H1 (cell line): ENCODE data around the gene PVALB. TPM values are rescaled to one million over a fixed set of nuclear protein-coding genes. Genes with fewer than 3 reads are reported as not detected.
A peak's percentile ranks its signal among the peaks of the same experiment; 100 is the strongest.

Experiments used
- CTCF ChIA-PET: fragments of 300-600 bp; sonication (Branson Sonifier 250); formaldehyde crosslinking; loops from one replicate; lab custom pipeline; 2021; ENCODE audit not compliant: partially characterized antibody; lab: Charles Lee
- POLR2A ChIA-PET: fragments of 300-600 bp; sonication (Branson Sonifier 250); formaldehyde crosslinking; loops from one replicate; lab custom pipeline; 2021; ENCODE audit warnings: inconsistent platforms; ENCODE audit not compliant: partially characterized antibody; lab: Charles Lee
- DNase-seq, 2 experiments: peaks; one replicate each; pipeline versions ENCODE4 v3.0.0 to v3.0.0-alpha.2; 2010 to 2022; ENCODE audit warnings: low spot score in 2 of 2, low read depth in 1 of 2, mixed read lengths in 1 of 2
- FAIRE-seq: peaks from 2 replicates; lab custom pipeline; 2011; peaks lifted over from hg19 to GRCh38; lab: Jason Lieb, UNC
- H2AFZ ChIP-seq: 2 replicates; pipeline ENCODE4 v1.8.1; 2012; ENCODE audit warnings: low read length, inconsistent platforms
- H2AK5ac ChIP-seq: 2 replicates; pipeline ENCODE4 v1.6.1; 2013; ENCODE audit warnings: low read depth, low read length
- H2BK120ac ChIP-seq: replicated peaks from 2 replicates; pipeline ENCODE3; 2013; ENCODE audit warnings: low read depth, low read length, inconsistent platforms
- H2BK12ac ChIP-seq: 2 replicates; pipeline ENCODE4 v1.6.1; 2013; ENCODE audit warnings: low read depth, low read length
- H2BK15ac ChIP-seq: 2 replicates; pipeline ENCODE4 v1.6.1; 2013; ENCODE audit warnings: low read length
- H2BK20ac ChIP-seq: 2 replicates; pipeline ENCODE4 v1.6.1; 2013; ENCODE audit warnings: low read length
- H2BK5ac ChIP-seq: 2 replicates; pipeline ENCODE4 v1.6.1; 2013; ENCODE audit warnings: low read depth, low read length
- H3K14ac ChIP-seq: 2 replicates; pipeline ENCODE4 v1.6.1; 2013; ENCODE audit warnings: inconsistent platforms; ENCODE audit not compliant: insufficient read length
- H3K18ac ChIP-seq: 2 replicates; pipeline ENCODE4 v1.6.1; 2013; ENCODE audit warnings: low read length; ENCODE audit errors: extremely low read depth
- H3K23ac ChIP-seq: 2 replicates; pipeline ENCODE4 v1.6.1; 2013; ENCODE audit warnings: inconsistent platforms; ENCODE audit not compliant: insufficient read length
- H3K23me2 ChIP-seq: 2 replicates; pipeline ENCODE4 v1.6.1; 2013; ENCODE audit warnings: low read depth, low read length
- H3K27ac ChIP-seq: 2 replicates; pipeline ENCODE4 v1.6.1; 2011; ENCODE audit warnings: low read depth, low read length, inconsistent platforms
- H3K27me3 ChIP-seq, 4 experiments: replicated peaks in 1 of 4; 1 replicate in 1 of 4; 2 replicates in 3 of 4; pipeline versions ENCODE4 v1.6.1 to v1.8.1; 2011 to 2013; ENCODE audit warnings: low read length in 3 of 4, mild to moderate bottlenecking in 3 of 4, inconsistent platforms in 2 of 4, mixed read lengths in 2 of 4, moderate library complexity in 1 of 4; ENCODE audit not compliant: control insufficient read depth in 3 of 4, insufficient read depth in 3 of 4; ENCODE audit errors: extremely low read depth in 1 of 4
- H3K36me3 ChIP-seq, 4 experiments: 2 replicates each; pipeline versions ENCODE4 v1.6.1 to v1.8.1; 2011 to 2013; ENCODE audit warnings: mild to moderate bottlenecking in 4 of 4, low read length in 3 of 4, moderate library complexity in 2 of 4, control low read depth in 1 of 4, inconsistent platforms in 1 of 4; ENCODE audit not compliant: insufficient read depth in 4 of 4, control insufficient read depth in 2 of 4
- H3K4ac ChIP-seq: replicated peaks from 2 replicates; pipeline ENCODE3; 2013; ENCODE audit warnings: low read length, low read depth, mixed read lengths, inconsistent platforms; ENCODE audit not compliant: insufficient read length
- H3K4me1 ChIP-seq, 4 experiments: replicated peaks in 1 of 4; 1 replicate in 1 of 4; 2 replicates in 3 of 4; pipeline versions ENCODE4 v1.6.1 to v1.8.1; 2011 to 2013; ENCODE audit warnings: low read length in 3 of 4, inconsistent platforms in 2 of 4, mixed read lengths in 1 of 4; ENCODE audit not compliant: insufficient read depth in 4 of 4, control insufficient read depth in 3 of 4
- H3K4me2 ChIP-seq, 2 experiments: 2 replicates each; pipeline versions ENCODE4 v1.6.1 to v1.8.1; 2011 to 2013; ENCODE audit warnings: low read depth in 2 of 2, low read length in 2 of 2, control low read depth in 1 of 2, inconsistent platforms in 1 of 2, mild to moderate bottlenecking in 1 of 2; ENCODE audit not compliant: insufficient read depth in 1 of 2
- H3K4me3 ChIP-seq, 4 experiments: fragments of 200-600, 300-600 bp in 1 of 4; sonication (generic), shearing (Covaris generic), sonication (Bioruptor Twin) in 1 of 4; 2 replicates each; pipeline versions ENCODE4 v1.5.1 to v1.8.1; 2011 to 2016; ENCODE audit warnings: low read length in 4 of 4, low read depth in 3 of 4, control low read depth in 2 of 4, inconsistent platforms in 2 of 4, mild to moderate bottlenecking in 2 of 4, mixed read lengths in 1 of 4, moderate library complexity in 1 of 4; ENCODE audit not compliant: insufficient read depth in 2 of 4; ENCODE audit errors: extremely low read depth in 1 of 4
- H3K56ac ChIP-seq: replicated peaks from 2 replicates; pipeline ENCODE3; 2013; ENCODE audit warnings: low read depth, mild to moderate bottlenecking, mixed read lengths, low read length, inconsistent platforms; ENCODE audit not compliant: insufficient read length
- H3K79me1 ChIP-seq: 2 replicates; pipeline ENCODE4 v1.6.1; 2013; ENCODE audit warnings: low read depth, low read length, control low read depth
- H3K79me2 ChIP-seq, 2 experiments: 2 replicates each; pipeline versions ENCODE4 v1.6.1 to v1.8.1; 2012 to 2013; ENCODE audit warnings: low read length in 2 of 2, mild to moderate bottlenecking in 2 of 2, inconsistent platforms in 1 of 2; ENCODE audit not compliant: insufficient read depth in 2 of 2, control insufficient read depth in 1 of 2
- H3K9ac ChIP-seq, 4 experiments: replicated peaks in 1 of 4; 1 replicate in 1 of 4; 2 replicates in 3 of 4; pipeline versions ENCODE4 v1.6.1 to v1.8.1; 2011 to 2013; ENCODE audit warnings: low read depth in 3 of 4, low read length in 3 of 4, control low read depth in 2 of 4, mild to moderate bottlenecking in 2 of 4, moderate library complexity in 2 of 4, inconsistent platforms in 1 of 4; ENCODE audit errors: extremely low read depth in 1 of 4
- H3K9me3 ChIP-seq, 2 experiments: 2 replicates each; pipeline versions ENCODE4 v1.6.1 to v1.8.1; 2012 to 2013; ENCODE audit warnings: mild to moderate bottlenecking in 2 of 2, moderate library complexity in 2 of 2, control low read depth in 1 of 2, inconsistent platforms in 1 of 2, low read depth in 1 of 2, low read length in 1 of 2, mixed read lengths in 1 of 2; ENCODE audit not compliant: insufficient read depth in 2 of 2
- H4K20me1 ChIP-seq, 2 experiments: replicated peaks in 1 of 2; 2 replicates each; pipeline versions ENCODE3 to v1.8.1; 2011 to 2013; ENCODE audit warnings: inconsistent platforms in 2 of 2, low read length in 2 of 2, mild to moderate bottlenecking in 1 of 2; ENCODE audit not compliant: insufficient read depth in 2 of 2, control insufficient read depth in 1 of 2
- H4K5ac ChIP-seq: 2 replicates; pipeline ENCODE4 v1.6.1; 2013; ENCODE audit warnings: low read length, low read depth, mixed read lengths, inconsistent platforms; ENCODE audit not compliant: insufficient read length
- H4K8ac ChIP-seq: 2 replicates; pipeline ENCODE4 v1.8.0; 2013; ENCODE audit warnings: mild to moderate bottlenecking, moderate library complexity, low read length, inconsistent platforms; ENCODE audit not compliant: insufficient read depth; ENCODE audit errors: extremely low read depth
- H4K91ac ChIP-seq: replicated peaks from 2 replicates; pipeline ENCODE3; 2013; ENCODE audit warnings: low read length, mixed read lengths, inconsistent platforms; ENCODE audit not compliant: insufficient read length
- ATF3 ChIP-seq: IDR thresholded peaks from 2 replicates; pipeline ENCODE4 v1.6.1; 2011; ENCODE audit warnings: low read depth, mild to moderate bottlenecking, low read length; ENCODE audit not compliant: insufficient read depth
- BACH1 ChIP-seq: IDR thresholded peaks from 2 replicates; pipeline ENCODE4 v1.6.1; 2012; ENCODE audit warnings: low read length, improper control_type of control experiment
- CTCF ChIP-seq, 3 experiments: IDR thresholded peaks; 1 replicate in 2 of 3; 2 replicates in 1 of 3; pipeline versions ENCODE4 v1.5.1 to v1.6.1; 2011; ENCODE audit warnings: low read length in 3 of 3, mild to moderate bottlenecking in 3 of 3, inconsistent platforms in 2 of 3, low read depth in 1 of 3, moderate library complexity in 1 of 3; ENCODE audit not compliant: insufficient read depth in 1 of 3; ENCODE audit errors: control extremely low read depth in 1 of 3
- FOSL1 ChIP-seq: IDR thresholded peaks from 2 replicates; pipeline ENCODE4 v1.6.1; 2011; ENCODE audit warnings: mild to moderate bottlenecking, low read depth, low read length, moderate library complexity; ENCODE audit not compliant: insufficient read depth
- RAD21 ChIP-seq, 2 experiments: IDR thresholded peaks in 1 of 2; conservative IDR thresholded peaks in 1 of 2; 2 replicates each; pipeline ENCODE4 v1.6.1; 2011; ENCODE audit warnings: low read depth in 2 of 2, low read length in 2 of 2, improper control_type of control experiment in 1 of 2, inconsistent platforms in 1 of 2, mild to moderate bottlenecking in 1 of 2, moderate library complexity in 1 of 2
- SUZ12 ChIP-seq: fragments of 200-600 bp; sonication (generic); IDR thresholded peaks from 2 replicates; pipeline ENCODE4 v1.6.1; 2012; ENCODE audit warnings: mild to moderate bottlenecking, inconsistent platforms, low read length, moderate library complexity, mixed read lengths
- WGBS, 2 experiments: shearing (Covaris generic) in 1 of 2; methylation state at CpG; one replicate each; pipeline versions ENCODE4 v1.1.6 to v1.1.7; 2013 to 2015; ENCODE audit warnings: low lambda C conversion rate in 2 of 2, mixed read lengths in 2 of 2, inconsistent platforms in 1 of 2, low coverage in 1 of 2, missing lambda C conversion rate in 1 of 2; ENCODE audit not compliant: insufficient replicate concordance in 2 of 2, insufficient coverage in 1 of 2, insufficient read length in 1 of 2; ENCODE audit errors: extremely low coverage in 1 of 2, missing lambda C conversion rate in 1 of 2; 5-methylcytosine and 5-hydroxymethylcytosine counted together
- polyA plus RNA-seq, 7 experiments: library from polyadenylated mRNA; depleted of rRNA in 3 of 7; stranded (reverse) in 5 of 7; unstranded in 2 of 7; fragments of >200 nt in 5 of 7; fragments of 200-250 nt in 2 of 7; gene quantifications; 1 replicate in 5 of 7; 2 replicates in 1 of 7; 4 replicates in 1 of 7; pipeline versions ENCODE4 v1.2.1 to v1.2.3, GENCODE V29; 2011 to 2013; ENCODE audit warnings: missing spikeins in 2 of 7, mixed read lengths in 2 of 7
- total RNA-seq: library from RNA; stranded (reverse); fragmentation: NEBNext Ultra II Directional; extraction: Animal tissue kit (Norgen Biotek cat#: 25700); gene quantifications from 2 replicates; pipeline ENCODE4 v1.2.1, GENCODE V29; 2021

Gene PVALB
- total and polyA plus RNA-seq, 2 of the 8 experiments (the other 6 are each of a cell fraction or from before 2014, with no cell fraction given): 1.7 to 5.4 TPM

DNA sequence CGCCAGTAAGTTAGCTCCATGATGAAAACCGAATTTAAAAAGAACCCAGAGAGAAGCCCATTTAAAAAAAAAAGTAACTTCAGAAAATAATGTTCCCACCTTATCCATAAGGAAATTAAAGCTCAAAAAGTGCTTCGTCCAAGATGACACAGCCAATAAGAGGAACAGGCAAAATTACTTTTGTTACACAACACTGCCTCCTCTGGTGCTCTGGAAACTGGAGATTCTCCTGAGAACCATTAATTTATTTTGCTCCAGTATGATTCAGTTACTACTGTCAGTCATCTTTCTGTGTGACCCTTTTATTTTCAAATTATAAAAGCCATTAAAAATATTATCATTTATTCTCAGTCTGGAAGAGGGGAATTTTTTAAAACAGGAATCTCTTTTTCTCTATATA lies 42.9 kb downstream of the PVALB start:
- Histone ChIP-seq H2BK120ac (no peak overlapping the region), H2AFZ (no peak overlapping the region), H3K9ac (no peak overlapping the region), H3K79me1 (no peaks in the 10 kb centered on the region; the same call in 1 of the 2 replicates), H3K79me2 (peaks cover 0 to 6% of the 10 kb centered on the region in 2 experiments; a peak in 2 of 4 replicates), H3K27ac (no peak overlapping the region), H3K4me2 (no peak overlapping the region), H4K91ac (no peak overlapping the region), H3K18ac (no peak overlapping the region), H4K5ac (no peak overlapping the region), H3K36me3 (no peaks in the 10 kb centered on the region), H3K27me3 (peaks cover 0 to 10% (median 7%) of the 10 kb centered on the region in 4 experiments; a peak in 4 of 7 replicates), H4K20me1 (peaks cover 4 to 5% of the 10 kb centered on the region in 2 experiments), H3K4ac (no peak overlapping the region), H3K9me3 (peaks cover 3 to 9% of the 10 kb centered on the region in 2 experiments; a peak in 3 of 4 replicates), H3K14ac (no peak overlapping the region), H3K4me3 (no peak overlapping the region), H3K4me1 (peaks cover 0 to 4% (median 4%) of the 10 kb centered on the region in 4 experiments; a peak in 6 of 7 replicates), H2BK15ac (no peak overlapping the region), H2BK12ac (no peak overlapping the region), H4K8ac (no peak overlapping the region), H3K56ac (no peak overlapping the region), H2BK5ac (no peak overlapping the region), H2BK20ac (no peak overlapping the region), H3K23ac (no peak overlapping the region), H3K23me2 (peaks cover 6% of the 10 kb centered on the region; the same call in 1 of the 2 replicates), H2AK5ac (no peak overlapping the region)
- 83% methylated on average over 3 of the region's 3 CpGs; no CpG with 5 or more reads in 1 of the 2 experiments for WGBS, 2 experiments
- POLR2A ChIA-PET: interaction anchor here (0.6 to 1.4 kb wide), 3 partner anchors 13 to 64 kb away, joined by 3 to 5 read pairs (median 3); no protein-coding TSS in a partner anchor
- no peak for FAIRE-seq
- TF ChIP-seq RAD21 (IDR thresholded peaks at IDR 0.05 in 1 of 2, conservative IDR thresholded peaks at IDR 0.05 in 1 of 2; ENCODE audit: low read depth in 2 of 2, low read length in 2 of 2) (peak; percentile 58 to 65), FOSL1 (no peak), BACH1 (peak; percentile 81), ATF3 (no peak), SUZ12 (no peak), CTCF (IDR thresholded peaks at IDR 0.05; ENCODE audit: control extremely low read depth in 1 of 3, insufficient read depth in 1 of 3, low read depth in 1 of 3, low read length in 3 of 3) (peak in 2 of 3 experiments; percentile 39 to 52; a peak in 2 of 4 replicates)
- no peak for DNase-seq
- CTCF ChIA-PET: interaction anchor here (0.6 to 2.3 kb wide), 25 partner anchors 8 to 881 kb away, joined by 3 to 20 read pairs (median 4); no protein-coding TSS in a partner anchor
